Measurements from ENCODE around the gene SGF29. TPM values are rescaled to one million over a fixed set of nuclear protein-coding genes. Genes with fewer than 3 reads are reported as not detected.

Gene SGF29
- total RNA-seq, 1 experiment from 2014 or later = 22.3 TPM

- CTCF ChIA-PET = no interaction called here
- Histone ChIP-seq H2AFZ (ENCODE audit: low read length) (no peak overlapping the region), H3K4me2 (ENCODE audit: low read length) (no peak overlapping the region), H3F3A (ENCODE audit: low read length, unreplicated experiment) (no peaks in the 10 kb centered on the region), H3K27ac (ENCODE audit: low read length) (no peak overlapping the region), H3K36me3 (ENCODE audit: low read depth, low read length) (no peaks in the 10 kb centered on the region), H3K9ac (ENCODE audit: low read length) (no peak overlapping the region), H3K9me2 (replicated peaks; ENCODE audit: low read length) (no peaks in the 10 kb centered on the region), H3K9me3 (ENCODE audit: low read length) (no peaks in the 10 kb centered on the region), H3K27me3 (ENCODE audit: low read length) (no peaks in the 10 kb centered on the region), H3K4me3 (ENCODE audit: low read length) (no peak overlapping the region), H3K79me2 (ENCODE audit: low read length) (no peaks in the 10 kb centered on the region), H3K4me1 (ENCODE audit: insufficient read depth, low read length) (peaks cover 4% of the 10 kb centered on the region; the same call in 1 of the 2 replicates), H4K20me1 (ENCODE audit: low read length) (no peaks in the 10 kb centered on the region)
- ATAC-seq (no peak), DNase-seq (no peak)
- POLR2A ChIA-PET (ENCODE audit: unreplicated experiment) = no interaction called here
- no TSS peak for BruUV-seq (replicated peaks)
- no peak for TF ChIP-seq EZH2 (IDR thresholded peaks at IDR 0.05; ENCODE audit: low read length, unreplicated experiment)
- no peak for TF ChIP-seq CTCF (conservative IDR thresholded peaks at IDR 0.05; ENCODE audit: low read depth, low read length)
- no peak for TF ChIP-seq EZH2phosphoT487 (IDR thresholded peaks at IDR 0.05; ENCODE audit: borderline replicate concordance, low read length)
- intact Hi-C loops (cut with micrococcal nuclease) = no loop called here
Measured at GRCh38 chr16:28505489-28506137, 48.1 kb upstream of the SGF29 start.

- no peaks in the 10 kb centered on the region for H3F3A ChIP-seq (ENCODE audit: low read length, unreplicated experiment)
- TF ChIP-seq EZH2phosphoT487 (IDR thresholded peaks at IDR 0.05; ENCODE audit: borderline replicate concordance, low read length) (no peak), CTCF (conservative IDR thresholded peaks at IDR 0.05; ENCODE audit: low read depth, low read length) (no peak), EZH2 (IDR thresholded peaks at IDR 0.05; ENCODE audit: low read length, unreplicated experiment) (no peak)
- peak; percentile 16 for DNase-seq
- no peak for ATAC-seq
- no peaks in the 10 kb centered on the region for H3K9me2 ChIP-seq (replicated peaks; ENCODE audit: low read length)
- H3K27ac ChIP-seq (ENCODE audit: low read length) = no peak overlapping the region
- CTCF ChIA-PET = no interaction called here
- no peaks in the 10 kb centered on the region for H3K27me3 ChIP-seq (ENCODE audit: low read length)
- POLR2A ChIA-PET (ENCODE audit: unreplicated experiment) = no interaction called here
- H3K36me3 ChIP-seq (ENCODE audit: low read depth, low read length) = no peaks in the 10 kb centered on the region
- no peaks in the 10 kb centered on the region for H4K20me1 ChIP-seq (ENCODE audit: low read length)
- no peak overlapping the region for H2AFZ ChIP-seq (ENCODE audit: low read length)
- H3K79me2 ChIP-seq (ENCODE audit: low read length) = no peaks in the 10 kb centered on the region
- no peak overlapping the region for H3K4me3 ChIP-seq (ENCODE audit: low read length)
- H3K9me3 ChIP-seq (ENCODE audit: low read length) = no peaks in the 10 kb centered on the region
- no peak overlapping the region for H3K9ac ChIP-seq (ENCODE audit: low read length)
- no TSS peak for BruUV-seq (replicated peaks)
- H3K4me2 ChIP-seq (ENCODE audit: low read length) = no peak overlapping the region
- intact Hi-C loops (cut with micrococcal nuclease) = no loop called here
- no peaks in the 10 kb centered on the region for H3K4me1 ChIP-seq (ENCODE audit: insufficient read depth, low read length)
Measured at GRCh38 chr16:28511031-28511430, 42.7 kb upstream of the SGF29 start.
